OCI-LY1 (cell line): ENCODE data around the gene GRIP1.

Experiments used
- H2AFZ ChIP-seq: fragments of 200-600 bp; sonication (generic), shearing (Covaris generic); 2 replicates; pipeline ENCODE4 v1.6.0; 2014; ENCODE audit warnings: antibody characterized with exemption, mild to moderate bottlenecking, low read length
- H3F3A ChIP-seq: fragments of 200-600 bp; sonication (generic), shearing (Covaris generic); 2 replicates; pipeline ENCODE4 v1.6.0; 2014; ENCODE audit warnings: mild to moderate bottlenecking, antibody characterized with exemption, low read length, moderate library complexity; ENCODE audit not compliant: insufficient read depth
- H3K27ac ChIP-seq: fragments of 200-600 bp; sonication (generic); 2 replicates; pipeline ENCODE4 v1.5.1; 2014; ENCODE audit warnings: low read length, mixed run types, mild to moderate bottlenecking, low read depth; ENCODE audit not compliant: poor library complexity, severe bottlenecking
- H3K27me3 ChIP-seq: fragments of 200-600 bp; sonication (generic); 2 replicates; pipeline ENCODE4 v1.6.0; 2014; ENCODE audit warnings: antibody characterized with exemption, mild to moderate bottlenecking, low read length, moderate library complexity; ENCODE audit not compliant: insufficient read depth
- H3K36me3 ChIP-seq: fragments of 200-600 bp; sonication (generic); 2 replicates; pipeline ENCODE4 v1.6.1; 2014; ENCODE audit warnings: mild to moderate bottlenecking, antibody characterized with exemption, low read length, moderate library complexity, mixed read lengths; ENCODE audit not compliant: insufficient read depth
- H3K4me1 ChIP-seq: fragments of 200-600 bp; sonication (generic); 2 replicates; pipeline ENCODE4 v1.5.1; 2014; ENCODE audit warnings: mild to moderate bottlenecking, low read length, moderate library complexity; ENCODE audit not compliant: insufficient read depth, severe bottlenecking
- H3K4me2 ChIP-seq: fragments of 200-600 bp; sonication (generic), shearing (Covaris generic); 2 replicates; pipeline ENCODE4 v1.6.1; 2014; ENCODE audit warnings: low read length
- H3K4me3 ChIP-seq: fragments of 200-600 bp; sonication (generic); 2 replicates; pipeline ENCODE4 v1.5.1; 2014; ENCODE audit warnings: low read length, low read depth, mild to moderate bottlenecking, mixed read lengths; ENCODE audit not compliant: poor library complexity, severe bottlenecking
- H3K79me2 ChIP-seq: fragments of 200-600 bp; shearing (Covaris generic); 2 replicates; pipeline ENCODE4 v1.6.1; 2016; ENCODE audit warnings: mixed run types, low read length, mixed read lengths; ENCODE audit not compliant: insufficient read depth
- H3K9ac ChIP-seq: fragments of 200-600 bp; sonication (generic), shearing (Covaris generic); 2 replicates; pipeline ENCODE4 v1.6.1; 2014; ENCODE audit warnings: mild to moderate bottlenecking, low read length, mixed read lengths
- H3K9me2 ChIP-seq: fragments of 200-600 bp; sonication (generic), shearing (Covaris generic); 2 replicates; pipeline ENCODE4 v1.6.1; 2014; ENCODE audit warnings: low read depth, mild to moderate bottlenecking, low read length, mixed read lengths
- H3K9me3 ChIP-seq: fragments of 200-600 bp; shearing (Covaris generic); 2 replicates; pipeline ENCODE4 v1.6.1; 2014; ENCODE audit warnings: low read length, mixed read lengths
- H4K20me1 ChIP-seq: fragments of 200-600 bp; sonication (generic), shearing (Covaris generic); 2 replicates; pipeline ENCODE4 v1.6.0; 2016; ENCODE audit warnings: mild to moderate bottlenecking, low read length; ENCODE audit not compliant: insufficient read depth
- EZH2 ChIP-seq: fragments of 200-600 bp; sonication (generic), shearing (Covaris generic); IDR thresholded peaks from 2 replicates; pipeline ENCODE4 v1.8.0; 2017; ENCODE audit warnings: borderline replicate concordance, mixed run types, mild to moderate bottlenecking, antibody characterized with exemption, low read length, moderate library complexity, mixed read lengths
- TF ChIP-seq, protein P1 (sequence below): fragments of 200-600 bp; sonication (generic), shearing (Covaris generic); IDR thresholded peaks from 2 replicates; pipeline ENCODE4 v1.5.1; 2017; ENCODE audit warnings: mild to moderate bottlenecking, antibody characterized with exemption, low read length, moderate library complexity, mixed read lengths

The GRIP1 gene

DNA sequence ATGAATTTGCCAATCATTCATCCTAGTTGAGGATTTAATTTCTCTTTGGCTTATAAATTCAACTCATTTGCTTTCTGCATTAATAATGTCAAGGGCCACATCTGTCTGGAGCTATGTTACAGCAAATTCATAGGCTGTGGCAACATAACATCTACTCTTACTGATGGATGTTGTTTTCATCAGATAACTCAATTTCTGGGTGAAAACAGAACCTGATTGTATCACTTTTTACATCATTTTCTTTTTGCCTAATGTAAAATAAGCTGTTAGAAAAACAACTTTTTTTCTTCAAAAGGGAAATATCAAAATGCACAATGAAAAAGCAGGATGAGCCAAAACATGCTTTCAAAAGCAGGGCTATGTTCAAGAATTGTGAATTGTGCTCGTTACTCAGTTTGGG is 303.3 kb downstream of the GRIP1 start:
- Histone ChIP-seq H3F3A (no peaks in the 10 kb centered on the region), H3K27ac (no peak overlapping the region), H3K4me3 (no peak overlapping the region), H3K9ac (no peak overlapping the region), H3K4me1 (no peaks in the 10 kb centered on the region), H3K79me2 (no peaks in the 10 kb centered on the region), H3K36me3 (no peaks in the 10 kb centered on the region), H3K9me3 (no peaks in the 10 kb centered on the region), H3K27me3 (no peaks in the 10 kb centered on the region), H4K20me1 (no peaks in the 10 kb centered on the region), H2AFZ (no peak overlapping the region), H3K4me2 (no peak overlapping the region), H3K9me2 (no peaks in the 10 kb centered on the region)
- TF ChIP-seq, protein P1, sequence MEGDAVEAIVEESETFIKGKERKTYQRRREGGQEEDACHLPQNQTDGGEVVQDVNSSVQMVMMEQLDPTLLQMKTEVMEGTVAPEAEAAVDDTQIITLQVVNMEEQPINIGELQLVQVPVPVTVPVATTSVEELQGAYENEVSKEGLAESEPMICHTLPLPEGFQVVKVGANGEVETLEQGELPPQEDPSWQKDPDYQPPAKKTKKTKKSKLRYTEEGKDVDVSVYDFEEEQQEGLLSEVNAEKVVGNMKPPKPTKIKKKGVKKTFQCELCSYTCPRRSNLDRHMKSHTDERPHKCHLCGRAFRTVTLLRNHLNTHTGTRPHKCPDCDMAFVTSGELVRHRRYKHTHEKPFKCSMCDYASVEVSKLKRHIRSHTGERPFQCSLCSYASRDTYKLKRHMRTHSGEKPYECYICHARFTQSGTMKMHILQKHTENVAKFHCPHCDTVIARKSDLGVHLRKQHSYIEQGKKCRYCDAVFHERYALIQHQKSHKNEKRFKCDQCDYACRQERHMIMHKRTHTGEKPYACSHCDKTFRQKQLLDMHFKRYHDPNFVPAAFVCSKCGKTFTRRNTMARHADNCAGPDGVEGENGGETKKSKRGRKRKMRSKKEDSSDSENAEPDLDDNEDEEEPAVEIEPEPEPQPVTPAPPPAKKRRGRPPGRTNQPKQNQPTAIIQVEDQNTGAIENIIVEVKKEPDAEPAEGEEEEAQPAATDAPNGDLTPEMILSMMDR, result no peak
- no peak for TF ChIP-seq EZH2

DNA sequence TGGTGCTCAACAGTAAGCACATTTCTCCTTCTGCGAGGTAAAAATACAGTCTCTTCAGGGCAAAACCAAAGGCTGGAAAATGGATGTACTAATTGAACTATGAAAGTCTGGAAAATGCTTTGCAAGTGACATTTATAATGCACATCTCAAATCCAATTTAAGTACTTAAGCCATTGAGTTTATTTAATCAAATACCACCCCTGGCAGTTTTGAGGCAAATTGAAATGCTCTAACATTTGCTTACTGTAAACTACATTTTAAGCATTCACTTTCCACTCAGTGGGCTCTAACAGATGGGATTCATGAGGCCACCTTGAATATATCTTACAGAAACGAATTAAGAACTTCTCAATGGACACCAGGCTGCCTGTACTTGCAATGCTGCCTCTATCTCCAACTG is 306.9 kb downstream of the GRIP1 start:
- Histone ChIP-seq H3K9me3 (no peaks in the 10 kb centered on the region), H3K79me2 (no peaks in the 10 kb centered on the region), H3K4me1 (no peaks in the 10 kb centered on the region), H2AFZ (no peak overlapping the region), H3K4me2 (no peak overlapping the region), H3K27ac (no peak overlapping the region), H4K20me1 (no peaks in the 10 kb centered on the region), H3K36me3 (no peaks in the 10 kb centered on the region), H3K27me3 (no peaks in the 10 kb centered on the region), H3K4me3 (no peak overlapping the region), H3K9me2 (no peaks in the 10 kb centered on the region), H3K9ac (no peak overlapping the region), H3F3A (no peaks in the 10 kb centered on the region)
- TF ChIP-seq EZH2, result no peak
- TF ChIP-seq, protein P1, result no peak

DNA sequence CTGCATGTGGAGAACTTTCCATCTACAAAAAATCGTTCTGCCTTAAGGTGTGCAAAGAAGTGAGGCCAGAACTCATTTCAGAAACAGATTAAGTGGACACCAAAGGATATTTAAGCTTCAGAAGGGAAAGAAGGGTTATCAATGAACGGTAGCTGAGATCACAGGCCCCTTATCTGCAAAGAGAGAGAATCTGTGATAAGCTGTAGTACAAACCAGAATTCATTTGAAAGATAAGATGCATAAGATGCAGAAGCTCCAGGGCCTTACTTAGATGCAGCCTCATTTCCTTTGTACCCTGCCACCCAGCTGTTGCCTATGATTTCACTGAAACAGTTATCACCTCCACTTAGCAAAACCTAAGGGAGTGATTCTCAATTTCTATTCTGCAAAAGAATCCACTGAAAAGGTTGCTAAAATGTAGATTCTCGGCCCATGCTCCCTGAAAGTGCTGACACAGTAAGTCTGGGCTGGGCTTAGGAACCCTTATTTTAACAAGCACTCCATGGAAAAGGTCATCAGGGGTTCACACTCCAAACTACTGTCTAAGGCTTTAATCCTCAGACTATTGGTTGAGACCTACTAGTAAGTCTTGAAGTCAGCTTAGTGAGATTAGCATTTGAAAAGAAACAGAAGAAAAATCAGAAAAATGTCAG is 311.7 kb downstream of the GRIP1 start:
- no peaks in the 10 kb centered on the region for H3K27me3 ChIP-seq
- no peaks in the 10 kb centered on the region for H4K20me1 ChIP-seq
- no peaks in the 10 kb centered on the region for H3K9me3 ChIP-seq
- H3K9ac ChIP-seq, result no peak overlapping the region
- no peak overlapping the region for H3K27ac ChIP-seq
- H3K79me2 ChIP-seq, result no peaks in the 10 kb centered on the region
- H3K9me2 ChIP-seq, result no peaks in the 10 kb centered on the region
- H3K36me3 ChIP-seq, result no peaks in the 10 kb centered on the region
- no peaks in the 10 kb centered on the region for H3F3A ChIP-seq
- no peaks in the 10 kb centered on the region for H3K4me1 ChIP-seq
- TF ChIP-seq, protein P1, result no peak
- TF ChIP-seq EZH2, result no peak
- H2AFZ ChIP-seq, result no peak overlapping the region
- H3K4me2 ChIP-seq, result no peak overlapping the region
- H3K4me3 ChIP-seq, result no peak overlapping the region
